Fibroblast of upper back skin (primary cell): ENCODE results near the gene KSR1.
"Not testable (repeated sequence)": the region's sequence is repeated elsewhere in the genome, so short reads cannot be mapped to it uniquely, and the experiment has no call there.

Source experiments
- DNase-seq: peaks from one replicate; pipeline ENCODE4 v3.0.0-alpha.2; 2013

The KSR1 gene

GRCh38 chr17:27496437-27496943 lies 40.2 kb downstream of the KSR1 start:
- no peak for DNase-seq

GRCh38 chr17:27496971-27497370 lies 40.7 kb downstream of the KSR1 start:
- no peak for DNase-seq

DNA sequence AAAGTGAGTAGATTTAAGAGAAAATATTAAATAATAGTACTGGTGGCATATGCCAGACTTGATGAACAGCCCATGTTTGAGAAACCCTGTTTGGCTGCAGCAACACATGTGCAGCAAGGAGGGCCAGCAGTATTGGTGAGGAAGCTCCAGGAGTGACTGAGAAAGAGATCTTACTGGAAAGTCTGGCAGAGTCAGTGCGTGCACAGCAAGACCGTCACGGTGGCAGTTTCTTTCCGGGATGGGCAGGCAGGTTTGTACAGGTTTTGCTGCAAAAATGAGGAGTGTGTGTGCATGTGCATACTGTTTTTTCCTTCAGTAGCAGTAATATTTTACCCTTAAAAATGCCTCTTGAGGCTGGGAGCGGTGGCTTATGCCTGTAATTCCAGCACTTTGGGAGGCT lies 41.4 kb downstream of the KSR1 start:
- DNase-seq = no peak

GRCh38 chr17:27498615-27499309 lies 42.5 kb downstream of the KSR1 start:
- DNase-seq = no peak

DNA sequence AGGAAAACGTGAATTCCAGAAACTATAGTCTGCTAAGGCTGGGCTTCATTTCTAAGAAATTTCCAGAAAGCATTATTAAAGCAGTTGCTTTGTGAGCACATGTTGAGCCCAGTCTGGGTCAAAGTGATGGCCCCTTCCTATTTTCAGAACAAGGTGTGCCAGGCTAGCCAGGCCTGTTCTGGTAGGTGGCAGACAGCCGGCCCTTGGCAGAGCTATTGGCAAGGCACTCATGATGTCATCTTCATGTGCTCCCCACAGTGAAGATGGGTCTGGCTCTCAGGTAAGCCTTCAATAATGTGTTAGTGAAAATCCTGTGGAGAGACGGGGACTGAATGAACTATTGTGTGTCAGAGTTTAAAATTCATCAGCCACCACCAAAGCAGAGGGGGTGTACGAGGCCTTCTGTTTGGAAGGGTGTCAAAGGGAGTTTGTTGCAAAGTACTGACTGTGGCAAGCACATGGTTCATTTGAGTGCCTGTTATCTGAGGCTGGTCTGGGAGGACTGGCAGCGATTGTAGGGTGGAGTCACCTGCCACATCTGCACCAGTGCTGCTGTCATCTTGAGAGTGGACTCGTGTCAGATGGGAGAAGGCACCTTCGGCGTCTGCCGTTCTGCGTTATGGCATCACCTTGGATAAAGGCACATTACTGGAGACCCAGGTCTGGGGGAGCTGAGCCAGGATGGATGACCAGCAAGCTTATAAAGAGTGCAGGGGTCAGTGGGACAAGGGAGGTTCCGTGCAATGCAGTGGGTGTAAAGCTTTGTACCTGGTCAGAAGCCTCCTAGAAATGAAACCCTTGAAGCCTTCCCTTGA lies 43.4 kb downstream of the KSR1 start:
- DNase-seq = no peak

DNA sequence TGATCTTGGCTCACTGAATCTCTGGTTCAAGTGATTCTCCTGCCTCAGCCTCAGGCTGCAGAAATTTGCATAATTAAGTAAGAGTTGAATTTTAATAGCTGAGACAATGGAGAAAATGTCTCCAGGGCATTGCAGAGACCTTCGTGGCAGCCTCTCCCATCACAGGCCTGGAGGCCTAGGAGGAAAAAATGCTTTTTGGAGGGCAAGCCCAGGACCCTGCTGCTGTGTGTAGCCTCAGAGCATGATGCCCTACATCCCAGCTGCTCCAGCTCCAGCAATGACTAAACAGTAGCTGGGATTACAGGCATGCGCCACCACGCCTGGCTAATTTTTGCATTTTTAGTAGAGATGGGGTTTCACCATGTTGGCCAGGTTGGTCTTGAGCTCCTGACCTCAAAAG lies 45.1 kb downstream of the KSR1 start:
- DNase-seq = not testable (repeated sequence)

DNA sequence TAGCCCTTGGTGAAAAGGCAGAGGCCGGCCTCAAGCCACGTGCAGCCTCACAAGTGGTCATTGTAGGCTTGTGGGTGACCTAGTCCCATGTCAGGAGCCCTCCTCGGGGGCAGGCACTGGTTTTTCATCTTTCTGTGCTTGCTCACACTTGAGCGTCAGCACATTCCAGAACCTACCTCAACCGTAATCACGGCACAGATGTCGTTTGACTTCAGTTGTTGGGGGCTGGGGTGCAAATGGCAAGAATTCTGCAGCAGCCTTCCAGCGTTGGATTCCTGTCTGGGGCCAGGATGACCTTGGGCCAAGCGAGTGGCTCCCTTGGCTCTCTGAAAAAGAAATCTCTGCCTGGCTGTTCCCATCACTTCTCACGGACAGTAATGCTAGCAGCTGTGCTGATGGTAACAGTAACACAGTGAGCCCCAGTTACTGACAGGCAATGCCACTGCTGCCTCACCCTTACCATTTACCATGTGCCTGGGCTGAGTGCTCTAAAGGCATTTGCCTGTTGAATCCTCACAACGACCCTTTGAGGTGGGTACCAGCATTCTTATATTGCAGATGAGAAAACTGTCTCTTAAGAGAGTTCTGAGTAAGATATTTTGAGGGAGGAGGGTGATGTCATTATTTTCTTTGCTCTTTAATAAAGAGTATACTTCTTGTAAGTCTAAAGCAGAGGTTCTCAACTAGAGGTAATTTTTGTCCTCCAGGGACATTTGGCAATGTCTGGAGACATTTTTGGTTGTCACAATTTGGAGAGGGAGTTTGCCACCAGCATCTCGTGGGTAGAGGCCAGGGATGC lies 46.5 kb downstream of the KSR1 start:
- peak; percentile 90 for DNase-seq

- no peak for DNase-seq
These were observed 47.4 kb downstream of the KSR1 start for GRCh38 chr17:27503611-27504010.

GRCh38 chr17:27504188-27504995 lies 48.1 kb downstream of the KSR1 start:
- DNase-seq = peak; percentile 26

- peak; percentile 61 for DNase-seq
These were observed 50.3 kb downstream of the KSR1 start for GRCh38 chr17:27506348-27507218.

GRCh38 chr17:27511168-27511883 lies 55.1 kb downstream of the KSR1 start:
- DNase-seq = no peak

DNA sequence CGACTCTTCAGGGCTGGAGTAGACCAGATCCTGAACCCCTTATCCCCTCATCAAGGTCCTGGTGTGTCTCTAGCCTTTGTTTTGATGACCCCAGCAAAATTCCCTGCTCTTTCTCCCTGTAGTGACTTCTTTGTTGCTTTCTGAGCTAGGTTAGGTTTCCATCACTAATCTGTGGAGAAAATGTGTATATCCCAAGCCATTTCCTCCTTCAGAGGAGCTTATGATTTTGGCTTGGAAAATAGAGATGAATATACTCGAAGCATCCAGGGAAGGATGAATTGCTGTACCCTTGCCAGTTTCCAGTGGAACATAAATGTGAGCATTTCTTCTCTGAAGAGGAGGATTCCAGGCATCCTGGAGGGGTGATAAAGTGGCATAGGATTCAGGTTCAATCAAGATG lies 55.8 kb downstream of the KSR1 start:
- DNase-seq = no peak

DNA sequence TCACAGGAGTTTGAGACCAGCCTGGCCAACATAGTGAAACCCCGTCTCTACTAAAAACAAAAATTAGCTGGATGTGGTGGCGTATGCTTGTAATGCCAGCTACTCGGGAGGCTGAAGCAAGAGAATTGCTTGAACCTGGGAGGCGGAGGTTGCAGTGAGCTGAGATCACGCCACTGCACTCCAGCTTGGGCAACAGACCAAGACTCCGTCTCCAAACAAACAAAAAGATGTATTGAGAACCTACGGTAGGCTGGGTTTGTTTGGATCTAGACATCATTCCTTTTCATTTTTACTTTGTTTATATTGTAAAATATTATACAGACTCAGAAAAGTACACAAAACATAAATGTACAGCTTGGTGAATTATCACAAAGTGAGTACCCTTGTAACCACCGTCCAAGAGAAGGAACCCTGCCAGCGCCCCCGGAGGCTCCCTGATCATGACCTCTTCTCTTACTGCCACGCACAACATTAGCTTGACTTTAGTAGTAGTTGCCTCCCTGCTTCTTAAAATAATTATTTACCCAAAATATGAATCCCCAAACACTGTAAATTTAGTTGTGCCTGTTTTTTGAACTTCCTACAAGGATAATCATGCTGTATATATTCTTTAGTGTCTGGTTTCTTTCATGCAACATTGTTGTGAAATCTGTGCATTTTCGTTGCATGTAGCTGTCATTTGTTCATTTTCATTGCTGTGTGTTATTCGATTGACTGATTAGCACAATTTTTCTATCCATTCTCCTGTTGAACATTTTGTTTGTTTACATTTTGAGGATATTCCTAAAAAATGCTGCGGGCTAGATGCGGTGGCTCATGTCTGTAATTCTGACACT lies 56.5 kb downstream of the KSR1 start:
- no peak for DNase-seq

DNA sequence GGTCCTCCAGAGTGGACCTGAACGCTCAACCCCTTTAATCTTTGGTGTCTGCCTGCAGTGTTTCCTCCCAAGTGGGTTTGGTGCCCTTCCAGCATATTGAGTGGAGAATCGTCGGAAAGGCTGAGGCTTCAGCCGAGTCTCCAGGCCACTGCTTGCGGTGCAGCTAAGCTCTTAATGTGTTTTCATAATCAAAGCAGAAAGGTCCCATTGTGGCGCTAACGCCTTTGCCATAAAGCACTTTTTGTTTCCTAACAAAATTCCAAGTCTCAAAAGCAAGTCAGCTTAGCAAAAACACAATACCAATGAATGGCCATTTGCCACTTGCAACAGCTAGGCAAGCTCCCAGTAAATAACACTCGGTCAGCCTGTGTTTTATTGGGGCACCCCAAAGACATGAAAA lies 57.6 kb downstream of the KSR1 start:
- no peak for DNase-seq

- DNase-seq = no peak
These were observed 58.6 kb downstream of the KSR1 start for GRCh38 chr17:27514595-27515413.

DNA sequence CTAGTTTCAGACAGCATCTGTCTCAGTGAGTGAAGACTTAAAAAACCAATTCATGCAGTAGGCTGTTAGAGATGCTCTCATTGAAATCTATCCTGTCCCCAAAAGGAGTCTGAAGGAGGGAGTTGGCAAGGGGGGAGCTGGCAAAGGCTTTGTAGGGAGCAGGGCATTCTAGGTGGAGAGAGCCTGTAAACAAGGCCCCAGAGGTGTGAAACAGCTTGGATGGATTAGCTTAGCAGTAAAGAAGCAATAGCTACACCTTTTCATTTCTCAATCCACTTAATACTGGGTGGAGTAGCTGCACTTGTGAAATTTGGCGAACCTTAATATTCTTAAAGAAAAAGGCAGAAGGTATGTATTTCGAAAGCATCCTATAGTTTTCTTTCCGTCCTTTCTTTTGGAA lies 61.8 kb downstream of the KSR1 start:
- no peak for DNase-seq

GRCh38 chr17:27518545-27519521 lies 62.6 kb downstream of the KSR1 start:
- DNase-seq = no peak

DNA sequence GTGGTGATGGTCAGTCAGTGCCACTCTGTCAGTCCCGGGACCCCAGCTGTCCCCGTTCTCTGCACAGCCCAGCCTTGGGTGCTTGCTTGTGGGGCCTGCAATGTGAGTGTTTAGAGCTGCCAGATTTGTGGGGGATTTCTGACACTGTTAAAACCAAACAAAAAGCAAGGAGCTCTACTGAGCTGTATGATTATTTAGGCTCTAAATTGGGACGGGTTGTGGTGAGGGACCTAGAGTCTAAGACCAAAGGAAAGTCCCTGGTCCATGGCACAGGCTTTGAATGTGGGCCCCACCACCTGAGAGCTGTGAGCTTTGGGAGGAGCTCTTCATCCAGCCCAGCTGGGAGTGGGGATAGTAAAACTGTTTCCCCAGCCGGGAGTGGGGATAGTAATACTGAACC lies 63.3 kb downstream of the KSR1 start:
- no peak for DNase-seq
